ENCODE data around the gene LIMS3. TPM values are rescaled to one million over a fixed set of nuclear protein-coding genes. Genes with fewer than 3 reads are reported as not detected.
"Not testable (repeated sequence)": the region's sequence is repeated elsewhere in the genome, so short reads cannot be mapped to it uniquely, and the experiment has no call there.

Gene LIMS3
- total and polyA plus RNA-seq, 2 of the 8 experiments (the other 6 are each of a cell fraction or from before 2014, with no cell fraction given): 2.7 TPM; not detected in 1

DNA sequence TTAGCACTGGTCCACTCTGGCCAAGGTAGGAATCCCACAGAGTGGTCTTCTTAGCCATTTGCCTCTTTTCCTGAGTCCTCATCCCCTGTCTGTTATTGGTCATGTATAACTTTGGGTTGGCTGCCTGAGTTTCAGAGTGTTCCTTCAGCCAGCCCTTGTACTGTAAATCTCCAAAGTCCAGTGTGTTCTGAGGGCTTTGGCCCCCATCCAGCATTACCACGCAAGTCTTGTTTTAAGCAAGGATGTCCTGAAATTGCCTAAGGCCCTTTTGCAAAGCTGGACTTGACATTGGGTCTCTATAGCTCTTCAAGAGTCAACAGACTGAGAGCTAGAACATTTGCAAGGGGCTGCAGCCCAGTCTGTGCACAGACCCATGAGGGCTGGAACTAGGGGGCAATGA is 68.4 kb downstream of the LIMS3 start:
- H3K18ac ChIP-seq (ENCODE audit: extremely low read depth, low read length); H3K14ac ChIP-seq (ENCODE audit: insufficient read length); H3K4me3 ChIP-seq (ENCODE audit: extremely low read depth in 1 of 4, insufficient read depth in 2 of 4, low read depth in 3 of 4, low read length in 4 of 4); DNase-seq (ENCODE audit: low read depth in 1 of 2, low spot score in 2 of 2); H2AFZ ChIP-seq (ENCODE audit: low read length); H3K9ac ChIP-seq (replicated peaks in 1 of 4; ENCODE audit: extremely low read depth in 1 of 4, low read depth in 3 of 4, low read length in 3 of 4); H3K9me3 ChIP-seq (ENCODE audit: insufficient read depth in 2 of 2, low read depth in 1 of 2, low read length in 1 of 2); H3K23ac ChIP-seq (ENCODE audit: insufficient read length); H3K27me3 ChIP-seq (replicated peaks in 1 of 4; ENCODE audit: control insufficient read depth in 3 of 4, extremely low read depth in 1 of 4, insufficient read depth in 3 of 4, low read length in 3 of 4); H4K5ac ChIP-seq (ENCODE audit: insufficient read length, low read depth, low read length); H3K36me3 ChIP-seq (ENCODE audit: control insufficient read depth in 2 of 4, insufficient read depth in 4 of 4, low read length in 3 of 4); H3K79me1 ChIP-seq (ENCODE audit: low read depth, low read length); H2AK5ac ChIP-seq (ENCODE audit: low read depth, low read length); CTCF ChIA-PET (ENCODE audit: partially characterized antibody); H3K4ac ChIP-seq (replicated peaks; ENCODE audit: insufficient read length, low read depth, low read length); H3K79me2 ChIP-seq (ENCODE audit: control insufficient read depth in 1 of 2, insufficient read depth in 2 of 2, low read length in 2 of 2); H3K56ac ChIP-seq (replicated peaks; ENCODE audit: insufficient read length, low read depth, low read length); H3K27ac ChIP-seq (ENCODE audit: low read depth, low read length); H3K23me2 ChIP-seq (ENCODE audit: low read depth, low read length); H4K8ac ChIP-seq (ENCODE audit: extremely low read depth, insufficient read depth, low read length); POLR2A ChIA-PET (ENCODE audit: partially characterized antibody); H2BK5ac ChIP-seq (ENCODE audit: low read depth, low read length); H4K20me1 ChIP-seq (replicated peaks in 1 of 2; ENCODE audit: control insufficient read depth in 1 of 2, insufficient read depth in 2 of 2, low read length in 2 of 2); H3K4me2 ChIP-seq (ENCODE audit: insufficient read depth in 1 of 2, low read depth in 2 of 2, low read length in 2 of 2); H3K4me1 ChIP-seq (replicated peaks in 1 of 4; ENCODE audit: control insufficient read depth in 3 of 4, insufficient read depth in 4 of 4, low read length in 3 of 4); H4K91ac ChIP-seq (replicated peaks; ENCODE audit: insufficient read length, low read length); H2BK20ac ChIP-seq (ENCODE audit: low read length); H2BK15ac ChIP-seq (ENCODE audit: low read length); H2BK120ac ChIP-seq (replicated peaks; ENCODE audit: low read depth, low read length); H2BK12ac ChIP-seq (ENCODE audit: low read depth, low read length); FAIRE-seq: not testable (repeated sequence)
- WGBS, 2 experiments (ENCODE audit: extremely low coverage in 1 of 2, insufficient coverage in 1 of 2, insufficient read length in 1 of 2, insufficient replicate concordance in 2 of 2, low coverage in 1 of 2, low lambda C conversion rate in 2 of 2, missing lambda C conversion rate in 1 of 2): no CpG with 5 or more reads among the region's 1 CpG

- DNase-seq (ENCODE audit: low read depth in 1 of 2, low spot score in 2 of 2); H2BK15ac ChIP-seq (ENCODE audit: low read length); H3K14ac ChIP-seq (ENCODE audit: insufficient read length); H3K79me1 ChIP-seq (ENCODE audit: low read depth, low read length); H3K23ac ChIP-seq (ENCODE audit: insufficient read length); H3K36me3 ChIP-seq (ENCODE audit: control insufficient read depth in 2 of 4, insufficient read depth in 4 of 4, low read length in 3 of 4); H4K5ac ChIP-seq (ENCODE audit: insufficient read length, low read depth, low read length); H2BK5ac ChIP-seq (ENCODE audit: low read depth, low read length); H3K4me1 ChIP-seq (replicated peaks in 1 of 4; ENCODE audit: control insufficient read depth in 3 of 4, insufficient read depth in 4 of 4, low read length in 3 of 4); H3K18ac ChIP-seq (ENCODE audit: extremely low read depth, low read length); H2BK120ac ChIP-seq (replicated peaks; ENCODE audit: low read depth, low read length); H3K4me2 ChIP-seq (ENCODE audit: insufficient read depth in 1 of 2, low read depth in 2 of 2, low read length in 2 of 2); H3K9me3 ChIP-seq (ENCODE audit: insufficient read depth in 2 of 2, low read depth in 1 of 2, low read length in 1 of 2); POLR2A ChIA-PET (ENCODE audit: partially characterized antibody); H3K27me3 ChIP-seq (replicated peaks in 1 of 4; ENCODE audit: control insufficient read depth in 3 of 4, extremely low read depth in 1 of 4, insufficient read depth in 3 of 4, low read length in 3 of 4); H2AFZ ChIP-seq (ENCODE audit: low read length); H3K23me2 ChIP-seq (ENCODE audit: low read depth, low read length); H3K79me2 ChIP-seq (ENCODE audit: control insufficient read depth in 1 of 2, insufficient read depth in 2 of 2, low read length in 2 of 2); H3K9ac ChIP-seq (replicated peaks in 1 of 4; ENCODE audit: extremely low read depth in 1 of 4, low read depth in 3 of 4, low read length in 3 of 4); H4K8ac ChIP-seq (ENCODE audit: extremely low read depth, insufficient read depth, low read length); H3K56ac ChIP-seq (replicated peaks; ENCODE audit: insufficient read length, low read depth, low read length); H2AK5ac ChIP-seq (ENCODE audit: low read depth, low read length); H4K20me1 ChIP-seq (replicated peaks in 1 of 2; ENCODE audit: control insufficient read depth in 1 of 2, insufficient read depth in 2 of 2, low read length in 2 of 2); H3K27ac ChIP-seq (ENCODE audit: low read depth, low read length); H4K91ac ChIP-seq (replicated peaks; ENCODE audit: insufficient read length, low read length); CTCF ChIA-PET (ENCODE audit: partially characterized antibody); H3K4ac ChIP-seq (replicated peaks; ENCODE audit: insufficient read length, low read depth, low read length); H3K4me3 ChIP-seq (ENCODE audit: extremely low read depth in 1 of 4, insufficient read depth in 2 of 4, low read depth in 3 of 4, low read length in 4 of 4); H2BK20ac ChIP-seq (ENCODE audit: low read length); H2BK12ac ChIP-seq (ENCODE audit: low read depth, low read length); FAIRE-seq: not testable (repeated sequence)
- WGBS, 2 experiments (ENCODE audit: extremely low coverage in 1 of 2, insufficient coverage in 1 of 2, insufficient read length in 1 of 2, insufficient replicate concordance in 2 of 2, low coverage in 1 of 2, low lambda C conversion rate in 2 of 2, missing lambda C conversion rate in 1 of 2): no CpG with 5 or more reads among the region's 14 CpGs
Measured at GRCh38 chr2:109969864-109970263, 71.4 kb downstream of the LIMS3 start.

Measured in H1 (cell line).